Gastroesophageal sphincter (tissue), 4 donors: Measurements from ENCODE around the gene KDM2A. TPM values are rescaled to one million over a fixed set of nuclear protein-coding genes. Genes with fewer than 3 reads are reported as not detected.

Experiments
- ATAC-seq: fragments of 150-250 bp; one replicate; pipeline ENCODE4 v1.9.1; 2016; ENCODE audit warnings: mild to moderate bottlenecking, moderate library complexity
- H3K27ac ChIP-seq, 4 donors: fragments of 200-600 bp; sonication (generic) in 3 of 4; 1 replicate in 3 of 4; 2 replicates in 1 of 4; pipeline ENCODE4 v1.5.1; 2016 to 2019
- H3K27me3 ChIP-seq: fragments of 200-600 bp; sonication (generic); one replicate; pipeline ENCODE4 v1.5.1; 2019
- H3K36me3 ChIP-seq, 2 donors: fragments of 200-600 bp; sonication (generic); one replicate each; pipeline ENCODE4 v1.5.1; 2019; ENCODE audit warnings: control low read depth in 1 of 2
- H3K4me1 ChIP-seq, 3 donors: fragments of 200-600 bp; sonication (generic); 1 replicate in 2 of 3; 2 replicates in 1 of 3; pipeline ENCODE4 v1.5.1; 2016 to 2019; ENCODE audit warnings: control low read depth in 2 of 3
- H3K4me3 ChIP-seq, 2 donors: fragments of 200-600 bp; sonication (generic); one replicate each; pipeline ENCODE4 v1.5.1; 2019; ENCODE audit warnings: mild to moderate bottlenecking in 1 of 2, moderate library complexity in 1 of 2
- H3K9me3 ChIP-seq, 3 donors: fragments of 200-600 bp; sonication (generic); one replicate each; pipeline ENCODE4 v1.5.1; 2017 to 2019; ENCODE audit warnings: control low read depth in 2 of 3
- CTCF ChIP-seq, 4 experiments: fragments of 200-600 bp in 2 of 4; fragments of 450-650 bp in 2 of 4; sonication (generic) in 1 of 4; IDR thresholded peaks; one replicate each; pipeline ENCODE4 v1.5.1; 2017 to 2019; ENCODE audit warnings: antibody characterized with exemption in 4 of 4, mild to moderate bottlenecking in 2 of 4, moderate library complexity in 2 of 4
- EP300 ChIP-seq: sonication (generic); formaldehyde crosslinking; IDR thresholded peaks from one replicate; pipeline ENCODE4 v1.6.1; 2017; ENCODE audit warnings: antibody characterized with exemption, mild to moderate bottlenecking
- POLR2A ChIP-seq, 2 donors: fragments of 450-650 bp; IDR thresholded peaks; one replicate each; pipeline ENCODE4 v1.6.1; 2017; ENCODE audit warnings: antibody characterized with exemption in 2 of 2, mild to moderate bottlenecking in 2 of 2, moderate library complexity in 1 of 2
- POLR2AphosphoS5 ChIP-seq: sonication (generic); formaldehyde crosslinking; IDR thresholded peaks from one replicate; pipeline ENCODE4 v1.6.1; 2017; ENCODE audit warnings: antibody characterized with exemption
- WGBS, 2 donors: methylation state at CpG; one replicate each; pipeline ENCODE4 v1.1.5; 2018; ENCODE audit warnings: low coverage in 1 of 2; 5-methylcytosine and 5-hydroxymethylcytosine counted together
- total RNA-seq, 4 donors: library from RNA; depleted of rRNA; stranded (reverse); fragments of >200 nt; gene quantifications; one replicate each; pipeline ENCODE4 v1.1.0, GENCODE V29; 2016

KDM2A gene
- total RNA-seq, 4 donors from 2014 or later, result 35.4 to 68.0 (median 48.3) TPM

GRCh38 chr11:67138922-67139321, 19.9 kb downstream of the KDM2A start:
- WGBS, 2 donors, result 79 to 92% methylated on average over 2 to 4 of the region's 4 CpGs
- H3K4me1 ChIP-seq, result peaks cover 0 to 22% (median 0%) of the 10 kb centered on the region in 3 donors
- peaks cover 0 to 88% of the 10 kb centered on the region in 2 donors for H3K36me3 ChIP-seq
- no peaks in the 10 kb centered on the region for H3K9me3 ChIP-seq
- no peak for ATAC-seq
- TF ChIP-seq POLR2AphosphoS5, result no peak
- H3K27ac ChIP-seq, result no peak overlapping the region
- no peaks in the 10 kb centered on the region for H3K27me3 ChIP-seq
- no peak overlapping the region for H3K4me3 ChIP-seq

GRCh38 chr11:67146516-67147226, 27.6 kb downstream of the KDM2A start:
- TF ChIP-seq POLR2AphosphoS5 (no peak), EP300 (no peak), CTCF (IDR thresholded peaks at IDR 0.05) (no peak), POLR2A (IDR thresholded peaks at IDR 0.05) (no peak)
- H3K27me3 ChIP-seq, result no peaks in the 10 kb centered on the region
- ATAC-seq, result no peak
- H3K27ac ChIP-seq, result no peak overlapping the region
- no peak overlapping the region for H3K4me3 ChIP-seq
- WGBS, 2 donors, result 76 to 92% methylated on average over 5 of the region's 5 CpGs
- H3K9me3 ChIP-seq, result no peaks in the 10 kb centered on the region
- peaks cover 0 to 54% of the 10 kb centered on the region in 2 donors for H3K36me3 ChIP-seq
- peaks cover 0 to 20% (median 0%) of the 10 kb centered on the region in 3 donors for H3K4me1 ChIP-seq

GRCh38 chr11:67153971-67154370, 34.9 kb downstream of the KDM2A start:
- Histone ChIP-seq H3K9me3 (no peaks in the 10 kb centered on the region), H3K4me3 (no peak overlapping the region), H3K4me1 (peaks cover 0 to 18% (median 0%) of the 10 kb centered on the region in 3 donors), H3K27me3 (no peaks in the 10 kb centered on the region), H3K27ac (no peak overlapping the region), H3K36me3 (peaks cover 0 to 38% of the 10 kb centered on the region in 2 donors)
- no peak for ATAC-seq
- TF ChIP-seq CTCF (IDR thresholded peaks at IDR 0.05) (no peak), EP300 (no peak), POLR2AphosphoS5 (no peak), POLR2A (IDR thresholded peaks at IDR 0.05) (no peak)
- 64 to 77% methylated on average over 4 of the region's 4 CpGs for WGBS, 2 donors

GRCh38 chr11:67154726-67155125, 35.7 kb downstream of the KDM2A start:
- TF ChIP-seq CTCF (IDR thresholded peaks at IDR 0.05), result no peak
- no peak for TF ChIP-seq EP300
- TF ChIP-seq POLR2AphosphoS5, result no peak
- TF ChIP-seq POLR2A (IDR thresholded peaks at IDR 0.05), result no peak
- 97 to 100% methylated on average over 1 to 2 of the region's 2 CpGs for WGBS, 2 donors
- peaks cover 0 to 37% of the 10 kb centered on the region in 2 donors for H3K36me3 ChIP-seq
- ATAC-seq, result no peak
- no peak overlapping the region for H3K4me3 ChIP-seq
- H3K4me1 ChIP-seq, result peaks cover 0 to 21% (median 0%) of the 10 kb centered on the region in 3 donors
- no peaks in the 10 kb centered on the region for H3K9me3 ChIP-seq
- H3K27me3 ChIP-seq, result no peaks in the 10 kb centered on the region
- no peak overlapping the region for H3K27ac ChIP-seq

- TF ChIP-seq POLR2AphosphoS5 (no peak), EP300 (no peak), POLR2A (IDR thresholded peaks at IDR 0.05) (no peak), CTCF (IDR thresholded peaks at IDR 0.05) (no peak)
- Histone ChIP-seq H3K27ac (no peak overlapping the region), H3K4me3 (no peak overlapping the region), H3K9me3 (no peaks in the 10 kb centered on the region), H3K4me1 (peaks cover 0 to 46% (median 0%) of the 10 kb centered on the region in 3 donors), H3K36me3 (peaks cover 0 to 9% of the 10 kb centered on the region in 2 donors), H3K27me3 (no peaks in the 10 kb centered on the region)
- no peak for ATAC-seq
- WGBS, 2 donors, result 85 to 94% methylated on average over 2 to 4 of the region's 4 CpGs
Measured at GRCh38 chr11:67157691-67158090, 38.6 kb downstream of the KDM2A start.
